GM12878 (cell line): ENCODE data around the gene ZKSCAN8. TPM values are rescaled to one million over a fixed set of nuclear protein-coding genes. Genes with fewer than 3 reads are reported as not detected.

Experiments
- ATAC-seq: fragments of 200-7000 bp; cut with Tn5 transposase; 3 replicates; pipeline ENCODE4 v1.9.1; 2020; ENCODE audit warnings: mild to moderate bottlenecking, moderate library complexity
- BruUV-seq: library from RNA; stranded (reverse); fragments of 400-500 nt; replicated peaks from 2 replicates; lab custom pipeline; 2021; lab: Mats Ljungman, UMichigan
- CTCF ChIA-PET: fragments of 300-600 bp; sonication (Branson Sonifier 250); formaldehyde crosslinking; extraction: SDS; loops from one replicate; lab custom pipeline; 2021; ENCODE audit warnings: inconsistent platforms; lab: Yijun Ruan, JAX
- POLR2A ChIA-PET: fragments of 350-600 bp; formaldehyde crosslinking; extraction: SDS; loops from one replicate; lab custom pipeline; 2021; ENCODE audit warnings: inconsistent platforms; lab: Charles Lee
- RAD21 ChIA-PET: fragments of 300-600 bp; sonication (Branson Sonifier 250); formaldehyde crosslinking; loops from one replicate; lab custom pipeline; 2023; ENCODE audit warnings: antibody characterized with exemption; ENCODE audit not compliant: unreplicated experiment; lab: Charles Lee
- SMC1A ChIA-PET: fragments of 300-600 bp; sonication (Branson Sonifier 250); formaldehyde crosslinking; loops from one replicate; lab custom pipeline; 2023; ENCODE audit not compliant: unreplicated experiment, uncharacterized antibody; lab: Charles Lee
- DNase-seq: peaks from one replicate; pipeline ENCODE4 v3.0.0-alpha.2; 2011; ENCODE audit warnings: low read depth, low spot score
- FAIRE-seq: peaks from 3 replicates; lab custom pipeline; 2011; peaks lifted over from hg19 to GRCh38; lab: Jason Lieb, UNC
- H2AFZ ChIP-seq: 2 replicates; pipeline ENCODE4 v1.6.0; 2011; ENCODE audit warnings: low read depth, low read length, control low read depth; ENCODE audit not compliant: control insufficient read depth
- H3K27ac ChIP-seq: 2 replicates; pipeline ENCODE4 v1.5.1; 2011; ENCODE audit warnings: control low read depth; ENCODE audit not compliant: control insufficient read depth, insufficient read depth
- H3K27me3 ChIP-seq, 2 experiments: replicated peaks in 1 of 2; 2 replicates each; pipeline versions ENCODE4 v1.6.0 to v1.6.1; 2011; ENCODE audit warnings: low read length in 1 of 2; ENCODE audit not compliant: control insufficient read depth in 2 of 2, insufficient read depth in 2 of 2
- H3K36me3 ChIP-seq, 2 experiments: 2 replicates each; pipeline ENCODE4 v1.5.1; 2011; ENCODE audit warnings: low read length in 1 of 2; ENCODE audit not compliant: control insufficient read depth in 2 of 2, insufficient read depth in 2 of 2
- H3K4me1 ChIP-seq: 2 replicates; pipeline ENCODE4 v1.6.1; 2011; ENCODE audit warnings: mild to moderate bottlenecking, low read length, moderate library complexity, mixed read lengths; ENCODE audit not compliant: control insufficient read depth, insufficient read depth
- H3K4me2 ChIP-seq: 2 replicates; pipeline ENCODE4 v1.6.0; 2011; ENCODE audit warnings: control low read depth; ENCODE audit not compliant: control insufficient read depth, insufficient read depth
- H3K4me3 ChIP-seq: fragments of 200-600 bp; sonication (generic); 2 replicates; pipeline ENCODE4 v1.5.1; 2016
- H3K79me2 ChIP-seq: 2 replicates; pipeline ENCODE4 v1.6.0; 2011; ENCODE audit warnings: low read length; ENCODE audit not compliant: control insufficient read depth, insufficient read depth
- H3K9ac ChIP-seq: 2 replicates; pipeline ENCODE4 v1.8.0; 2011; ENCODE audit warnings: low read length, control low read depth, mixed read lengths; ENCODE audit not compliant: control insufficient read depth, insufficient read depth
- H3K9me3 ChIP-seq: replicated peaks from 3 replicates; pipeline ENCODE4 v1.5.1; 2011; ENCODE audit warnings: mild to moderate bottlenecking, low read length; ENCODE audit not compliant: control insufficient read depth, insufficient read depth
- H4K20me1 ChIP-seq: 2 replicates; pipeline ENCODE4 v1.6.0; 2011; ENCODE audit not compliant: control insufficient read depth, insufficient read depth
- CEBPZ ChIP-seq: fragments of 150-350 bp; IDR thresholded peaks from 2 replicates; pipeline ENCODE4 v1.6.1; 2016; ENCODE audit warnings: low read depth, low read length
- GATAD2B ChIP-seq: fragments of 450-650 bp; conservative IDR thresholded peaks from 2 replicates; pipeline ENCODE4 v1.6.1; 2017; ENCODE audit warnings: low read depth, mild to moderate bottlenecking, moderate library complexity
- PAX8 ChIP-seq: fragments of 450-650 bp; IDR thresholded peaks from 2 replicates; pipeline ENCODE4 v1.6.1; 2017; ENCODE audit warnings: mild to moderate bottlenecking, moderate library complexity
- ZBED1 ChIP-seq: IDR thresholded peaks from 2 replicates; pipeline ENCODE4 v1.6.1; 2016; ENCODE audit warnings: borderline replicate concordance
- ZNF622 ChIP-seq: fragments of 450-650 bp; IDR thresholded peaks from 2 replicates; pipeline ENCODE4 v1.6.1; 2017; ENCODE audit warnings: mild to moderate bottlenecking, inconsistent platforms
- WGBS: methylation state at CpG from one replicate; pipeline ENCODE4 v1.1.6; 2016; ENCODE audit warnings: low lambda C conversion rate; ENCODE audit not compliant: insufficient replicate concordance, insufficient coverage; ENCODE audit errors: missing lambda C conversion rate; 5-methylcytosine and 5-hydroxymethylcytosine counted together
- in situ Hi-C: fragments of 300-500 bp; cut with MboI; formaldehyde crosslinking; loops from 9 replicates; pipeline ENCODE4 v1.14.3; 2018; ENCODE audit warnings: mixed read lengths
- intact Hi-C: fragments of 100-400 bp; cut with micrococcal nuclease; formaldehyde crosslinking; loops from one replicate; pipeline ENCODE4 v1.14.2; 2022; ENCODE audit not compliant: unreplicated experiment
- polyA plus RNA-seq, 11 experiments: library from polyadenylated mRNA; depleted of rRNA in 4 of 11; unstranded in 6 of 11; stranded (reverse) in 5 of 11; fragments of >200 nt; fragmentation: Nextera tagmentation in 4 of 11; fragmentation: Illumina TruSeq in 1 of 11; extraction: Ambion mirVana in 4 of 11; extraction: Trizol in 1 of 11; gene quantifications; 1 replicate in 1 of 11; 2 replicates in 10 of 11; pipeline versions ENCODE4 v1.2.1 to v1.2.3, GENCODE V29; 2011 to 2016; ENCODE audit warnings: inconsistent platforms in 2 of 11, missing spikeins in 2 of 11, low read depth in 1 of 11
- total RNA-seq, 4 experiments: library from RNA; depleted of rRNA in 3 of 4; stranded (reverse); fragments of >200 nt in 3 of 4; fragmentation: Illumina TruSeq in 1 of 4; extraction: Trizol in 1 of 4; gene quantifications; 2 replicates each; pipeline versions ENCODE4 v1.2.1 to v1.2.3, GENCODE V29; 2013 to 2021

ZKSCAN8 gene
- total and polyA plus RNA-seq, 10 of the 15 experiments (the other 5 are each of a cell fraction or from before 2014, with no cell fraction given): 1.0 to 17.9 (median 8.7) TPM

DNA sequence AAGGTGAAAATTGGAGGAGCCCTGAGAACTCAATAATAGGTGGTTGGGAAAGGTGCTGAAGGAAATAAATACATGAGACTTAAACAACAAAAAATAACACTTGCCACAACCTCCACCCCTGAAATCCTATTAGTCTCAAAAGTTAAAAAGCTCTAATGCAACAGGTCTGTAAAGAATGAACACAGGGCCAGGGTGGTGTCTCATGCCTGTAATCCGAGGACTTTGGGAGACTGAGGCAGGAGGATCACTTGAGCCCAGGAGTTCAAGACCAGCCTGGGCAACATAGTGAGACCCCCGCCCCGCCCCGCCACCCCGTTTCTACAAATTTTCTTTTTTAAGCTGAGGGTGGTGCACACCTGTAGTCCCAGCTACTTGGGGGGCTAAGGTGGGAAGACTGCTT lies 1.1 kb upstream of the ZKSCAN8 start:
- TF ChIP-seq ZNF622: no peak
- TF ChIP-seq CEBPZ: no peak
- no peak for TF ChIP-seq ZBED1
- no peak for TF ChIP-seq GATAD2B
- TF ChIP-seq PAX8: no peak
- FAIRE-seq (no peak), DNase-seq (no peak), ATAC-seq (no peak)
- ChIA-PET POLR2A (interaction anchor here (0.6 to 2.5 kb wide), 8 partner anchors 14 to 409 kb away, joined by 3 to 11 read pairs (median 4); partner anchors contain the start of gene ZSCAN26), SMC1A (interaction anchor here (1.0 to 3.1 kb wide), 9 partner anchors 12 to 215 kb away, joined by 3 to 24 read pairs (median 10); partner anchors contain the start of genes ZKSCAN4 and ZSCAN16), RAD21 (interaction anchor here (0.9 to 2.6 kb wide), 7 partner anchors 10 to 215 kb away, joined by 3 to 13 read pairs (median 4); partner anchors contain the start of gene ZSCAN16), CTCF (interaction anchor here (1.1 to 4.7 kb wide), 4 partner anchors 15 to 448 kb away, joined by 4 to 41 read pairs (median 11); partner anchors contain the start of gene ZSCAN16)
- Histone ChIP-seq H3K79me2 (peaks cover 45% of the 10 kb centered on the region), H3K27ac (peak overlapping the region; percentile 4; the same call in 1 of the 2 replicates), H3K4me2 (peak overlapping the region; percentile 31), H3K36me3 (peaks cover 0 to 10% of the 10 kb centered on the region in 2 experiments; a peak in 1 of 4 replicates), H4K20me1 (no peaks in the 10 kb centered on the region), H3K9ac (no peak overlapping the region), H2AFZ (peak overlapping the region; percentile 19; the same call in 1 of the 2 replicates), H3K9me3 (no peaks in the 10 kb centered on the region), H3K4me3 (no peak overlapping the region), H3K4me1 (peaks cover 18% of the 10 kb centered on the region), H3K27me3 (no peaks in the 10 kb centered on the region)
- 82% methylated on average over 5 of the region's 5 CpGs for WGBS
- intact Hi-C loops (loop anchor here (1.0 to 5.0 kb wide), 3 partner anchors 16 to 84 kb away; partner anchors contain the start of genes ZSCAN16 and ZSCAN9), in situ Hi-C loops (loop anchor here (5.0 kb wide), 1 partner anchor 77 kb away; no protein-coding TSS in a partner anchor)
- no TSS peak for BruUV-seq
